GM19463 (cell line): ENCODE data around the gene RIBC2.
"Not testable (repeated sequence)": the region's sequence is repeated elsewhere in the genome, so short reads cannot be mapped to it uniquely, and the experiment has no call there.

Experiments used
- ATAC-seq: cut with Tn5 transposase; IDR thresholded peaks from one replicate; pipeline ENCODE4 v1.9.1; 2021; ENCODE audit warnings: mild to moderate bottlenecking, moderate library complexity; ENCODE audit not compliant: unreplicated experiment

RIBC2 gene

DNA sequence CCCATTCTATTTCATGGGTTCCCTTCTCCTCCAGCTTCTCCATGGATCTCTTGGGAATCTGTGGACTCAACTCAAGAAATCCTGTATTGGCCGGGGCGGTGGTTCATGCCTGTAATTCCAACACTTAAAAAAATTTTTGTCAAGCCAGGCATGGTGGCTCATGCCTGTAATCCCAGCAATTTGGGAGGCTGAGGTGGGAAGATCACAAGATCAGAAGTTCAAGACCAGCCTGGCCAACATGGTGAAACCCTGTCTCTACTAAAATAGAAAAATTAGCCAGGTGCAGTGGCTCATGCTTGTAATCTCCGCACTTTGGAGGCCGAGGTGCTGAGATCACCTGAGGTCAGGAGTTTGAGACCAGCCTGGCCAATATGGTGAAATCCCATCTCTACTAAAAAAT is 34.1 kb downstream of the RIBC2 start:
- not testable (repeated sequence) for ATAC-seq

DNA sequence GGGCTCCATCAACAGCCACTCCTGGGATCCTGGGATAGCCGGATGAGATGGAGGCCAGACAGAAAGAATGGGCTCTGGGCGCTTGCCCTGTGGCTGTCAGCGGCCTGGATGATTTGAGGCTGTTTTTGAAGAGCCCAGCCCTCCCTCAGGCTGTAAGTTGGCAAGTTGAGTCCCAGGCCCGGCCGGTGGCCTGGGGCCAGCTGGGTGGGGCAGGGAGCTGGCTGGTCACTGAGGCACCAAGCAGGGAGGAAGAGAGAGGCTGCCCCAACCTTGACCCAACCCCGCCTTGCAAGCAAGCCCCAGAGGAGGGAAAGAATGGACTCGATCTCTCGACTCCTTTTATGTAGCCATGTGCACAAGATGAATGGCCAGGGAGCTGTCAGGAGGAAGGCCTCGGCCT is 34.9 kb downstream of the RIBC2 start:
- no peak for ATAC-seq

DNA sequence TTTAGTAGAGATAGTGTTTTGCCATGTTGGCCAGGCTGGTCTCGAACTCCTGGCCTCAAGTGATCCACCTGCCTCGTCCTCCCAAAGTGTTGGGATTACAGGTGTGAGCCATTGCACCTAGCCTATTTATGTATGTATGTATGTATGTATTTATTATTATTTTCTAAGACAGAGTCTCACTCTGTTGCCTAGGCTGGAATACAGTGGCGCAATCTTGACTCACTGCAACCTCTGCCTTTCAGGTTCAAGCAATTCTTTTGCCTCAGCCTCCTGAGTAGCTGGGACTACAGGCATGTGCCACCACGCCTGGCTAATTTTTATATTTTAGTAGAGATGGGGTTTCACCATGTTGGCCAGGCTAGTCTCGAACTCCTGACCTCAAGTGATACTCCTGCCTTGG is 35.9 kb downstream of the RIBC2 start:
- ATAC-seq = not testable (repeated sequence)

DNA sequence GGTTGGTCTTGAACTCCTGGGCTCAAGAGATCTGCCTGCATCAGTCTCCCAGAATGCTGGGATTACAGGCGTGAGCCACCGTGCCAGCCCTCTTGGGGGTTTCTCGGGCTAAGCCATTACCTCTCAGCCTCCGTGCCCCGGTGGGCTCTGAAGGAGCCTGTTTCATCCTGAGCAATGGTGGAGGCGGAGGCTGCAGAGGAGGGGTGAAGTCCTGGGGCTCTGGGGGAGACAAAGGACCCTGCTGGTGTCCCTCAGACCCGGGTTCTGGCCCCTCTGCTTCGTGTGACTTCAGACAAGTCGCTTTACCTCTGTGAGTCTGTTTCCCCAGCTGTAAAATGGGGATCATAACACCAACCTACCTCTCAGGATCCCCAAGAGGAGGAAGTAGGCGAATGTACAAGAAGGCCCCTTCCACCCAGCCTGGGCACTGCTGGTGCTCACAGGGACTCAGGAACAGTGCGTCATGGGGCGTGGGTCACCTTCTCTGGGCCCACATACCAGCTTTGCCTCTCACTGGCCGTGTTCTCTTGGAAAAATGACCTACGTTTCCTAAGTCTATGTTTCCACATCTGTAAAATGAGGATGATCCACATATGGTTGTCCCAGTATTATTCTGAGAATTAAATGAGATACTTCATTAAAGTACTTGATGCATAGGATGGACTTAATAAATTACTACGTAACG is 36.8 kb downstream of the RIBC2 start:
- no peak for ATAC-seq

DNA sequence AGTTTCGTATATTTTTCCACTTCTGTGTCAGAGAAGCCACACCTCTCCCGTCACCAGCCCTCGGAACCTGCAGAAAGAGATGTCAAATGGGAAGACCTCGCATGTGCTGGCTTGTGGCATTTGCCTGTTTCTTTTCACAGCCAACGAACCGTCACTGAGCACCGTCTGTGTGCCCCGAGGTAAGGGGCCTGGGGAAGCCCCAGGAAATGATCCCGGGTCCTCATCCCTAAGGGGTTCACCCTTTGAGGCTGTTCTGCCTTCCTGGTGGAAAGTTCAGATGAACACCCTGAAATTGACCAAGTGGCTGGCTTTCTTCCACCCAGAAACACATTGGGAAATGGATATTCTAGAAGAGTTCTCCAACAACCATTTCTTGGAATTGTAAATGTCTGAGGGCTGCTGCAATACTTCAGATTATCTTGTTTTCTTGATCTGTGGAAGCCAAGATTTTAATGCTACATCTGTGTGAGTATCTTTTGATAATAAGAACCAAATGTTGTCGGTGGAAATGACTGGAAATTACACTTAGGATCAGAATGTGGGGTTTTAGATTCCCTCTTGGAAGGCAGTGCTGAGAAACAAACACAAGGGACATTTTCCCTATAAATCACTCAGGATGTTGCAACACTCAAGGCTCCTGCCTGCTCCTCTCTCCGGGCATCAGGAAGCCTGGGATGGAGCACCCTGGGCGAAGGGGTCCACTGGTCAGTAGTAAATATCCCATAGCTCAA is 37.6 kb downstream of the RIBC2 start:
- ATAC-seq = no peak

DNA sequence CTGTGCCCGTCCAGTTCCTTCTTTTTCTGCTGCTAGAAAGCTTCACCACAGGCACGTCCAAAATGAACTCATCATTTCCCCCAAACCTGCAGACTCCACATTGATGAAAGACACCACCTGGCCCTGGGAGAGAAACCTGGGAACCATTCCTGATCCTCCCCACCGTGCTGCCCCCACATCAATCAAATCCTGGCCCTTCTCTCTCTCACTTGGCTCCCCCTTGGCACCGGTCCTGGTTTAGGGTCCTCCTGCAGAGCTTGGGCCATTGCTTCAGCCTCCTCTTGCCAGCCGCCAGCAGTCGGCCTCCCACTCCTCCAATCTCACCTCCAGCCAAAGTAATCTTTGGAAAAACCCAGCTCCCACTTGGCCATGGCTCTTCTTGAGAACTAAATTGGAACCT is 38.5 kb downstream of the RIBC2 start:
- no peak for ATAC-seq

DNA sequence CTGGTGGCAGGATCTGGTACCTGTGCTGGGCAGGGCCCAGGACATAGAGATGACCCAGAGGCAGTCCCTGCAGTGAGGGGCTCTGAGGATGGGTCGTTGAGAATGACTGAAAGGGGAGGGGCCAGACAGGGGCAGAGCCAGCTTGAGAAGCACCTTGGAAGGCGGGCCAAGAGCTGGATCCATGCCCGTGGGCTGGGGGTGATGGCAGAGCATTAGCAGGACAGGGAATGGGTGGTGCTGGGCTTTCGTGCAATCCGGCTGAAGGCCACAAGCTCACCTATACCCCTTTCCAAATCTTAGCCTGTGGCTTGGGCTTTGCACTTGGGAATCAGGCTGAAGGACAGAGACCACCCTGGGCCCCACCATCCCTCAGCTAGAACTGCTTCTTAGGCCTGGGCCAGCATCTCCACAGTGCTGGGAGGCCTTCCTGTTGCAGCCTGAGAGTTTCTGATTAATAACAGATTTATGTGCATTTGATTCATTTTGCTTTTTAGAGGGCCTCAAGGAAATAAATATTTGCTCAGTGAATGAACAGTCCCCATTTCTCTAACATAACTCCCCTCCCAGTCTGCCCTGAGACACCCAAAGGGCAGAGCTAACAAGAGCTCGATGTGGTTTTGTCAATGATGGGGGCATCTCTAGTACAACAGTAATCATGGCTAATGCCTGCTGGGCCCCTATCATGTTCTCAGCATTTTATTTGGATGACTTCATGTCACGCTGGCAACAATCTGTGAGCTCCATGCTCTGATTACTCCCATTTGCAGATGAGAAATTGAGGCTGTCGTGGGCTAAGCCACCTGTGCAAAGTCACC is 39.3 kb downstream of the RIBC2 start:
- ATAC-seq = no peak

DNA sequence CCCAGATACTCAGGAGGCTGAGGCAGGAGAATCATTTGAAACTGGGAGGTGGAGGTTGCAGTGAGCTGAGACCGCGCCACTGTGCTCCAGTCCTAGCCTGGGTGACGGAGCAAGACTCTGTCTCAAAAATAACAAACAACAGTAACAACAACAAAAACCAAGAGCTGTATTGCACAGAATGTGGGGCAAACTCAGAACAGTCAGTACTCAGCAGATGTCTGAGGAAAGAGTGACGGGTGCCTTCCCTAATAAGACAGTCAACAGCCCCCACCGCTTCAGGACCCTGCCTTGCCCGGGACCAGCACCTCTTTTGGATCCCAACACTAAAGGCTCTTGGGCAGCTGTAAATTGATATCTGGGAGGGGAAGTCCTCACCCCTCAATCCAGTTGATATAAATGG is 40.3 kb downstream of the RIBC2 start:
- no peak for ATAC-seq

DNA sequence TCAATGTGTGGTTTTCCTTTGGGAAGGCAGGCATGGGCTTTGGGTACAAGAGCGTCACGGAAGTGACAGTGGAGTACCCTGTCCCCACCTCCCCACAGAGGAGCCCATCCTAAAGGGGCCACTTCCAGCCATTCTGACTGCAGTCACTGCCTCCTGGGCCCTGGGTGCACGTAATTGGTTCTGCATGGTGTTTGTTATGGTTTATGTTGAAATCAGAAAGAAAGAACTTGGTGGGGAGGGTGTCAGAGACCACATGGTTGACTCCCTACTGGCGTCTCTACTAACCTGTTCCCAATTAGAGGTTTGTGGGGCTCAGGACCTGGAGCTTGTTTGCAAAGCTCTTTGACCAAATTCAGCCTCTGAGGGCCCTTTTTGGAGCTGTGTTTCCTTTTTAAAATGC is 40.8 kb downstream of the RIBC2 start:
- no peak for ATAC-seq

DNA sequence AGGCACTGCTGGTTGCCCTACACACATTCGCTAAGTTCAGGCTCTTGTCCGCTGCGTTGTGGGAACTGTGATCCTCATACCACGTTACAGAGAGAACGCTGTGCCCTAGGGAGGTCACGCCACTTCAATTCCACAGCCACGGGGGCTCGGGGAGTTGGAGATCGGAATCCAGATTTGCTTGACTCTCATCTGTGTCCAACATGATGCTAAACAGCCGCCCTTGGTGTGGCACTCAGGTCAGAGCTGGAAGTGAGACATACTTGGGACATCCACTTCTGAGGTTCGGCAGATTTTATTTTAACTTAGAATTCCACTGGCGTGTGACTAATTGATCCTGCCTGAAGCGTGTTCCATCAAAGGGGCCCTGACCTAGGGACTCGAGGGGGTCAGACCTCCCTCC is 41.7 kb downstream of the RIBC2 start:
- ATAC-seq = no peak

DNA sequence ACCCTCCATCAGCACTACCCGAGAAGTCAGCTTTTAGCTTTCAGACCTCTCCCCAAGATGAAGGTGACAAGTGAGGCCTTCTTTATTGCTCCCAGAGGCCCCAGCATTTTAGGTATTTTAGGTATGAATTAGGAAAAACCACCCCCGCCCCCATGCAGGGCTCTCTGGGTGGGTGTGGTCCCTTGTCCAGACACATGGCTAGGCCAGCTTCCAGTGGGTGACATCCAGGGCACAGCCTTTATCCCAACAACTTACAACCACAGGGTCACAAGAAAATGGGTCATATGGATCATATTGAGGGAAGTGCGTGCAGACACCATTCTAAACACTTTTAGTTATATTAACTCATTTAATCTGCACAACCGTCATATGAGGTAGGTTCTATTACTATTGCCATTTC is 42.1 kb downstream of the RIBC2 start:
- no peak for ATAC-seq

DNA sequence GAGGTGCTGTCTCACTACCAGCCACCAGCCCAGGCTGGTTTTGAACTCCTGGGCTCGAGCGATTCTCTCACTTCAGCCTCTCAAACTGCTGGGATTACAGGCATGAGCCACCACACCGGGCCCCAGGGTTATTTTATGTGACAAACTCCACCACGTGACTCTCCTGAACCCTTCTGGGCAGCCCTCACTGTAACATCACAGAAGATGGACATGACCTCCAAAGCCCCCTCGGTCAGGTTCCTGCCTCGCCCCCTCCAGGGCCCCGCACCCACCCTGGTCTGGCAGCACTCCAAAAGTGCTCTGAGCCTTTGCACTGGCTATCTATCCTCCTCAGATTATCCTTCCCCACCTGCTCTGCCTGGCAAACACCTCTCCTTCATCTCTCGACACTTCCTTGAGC is 43.3 kb downstream of the RIBC2 start:
- ATAC-seq = no peak

DNA sequence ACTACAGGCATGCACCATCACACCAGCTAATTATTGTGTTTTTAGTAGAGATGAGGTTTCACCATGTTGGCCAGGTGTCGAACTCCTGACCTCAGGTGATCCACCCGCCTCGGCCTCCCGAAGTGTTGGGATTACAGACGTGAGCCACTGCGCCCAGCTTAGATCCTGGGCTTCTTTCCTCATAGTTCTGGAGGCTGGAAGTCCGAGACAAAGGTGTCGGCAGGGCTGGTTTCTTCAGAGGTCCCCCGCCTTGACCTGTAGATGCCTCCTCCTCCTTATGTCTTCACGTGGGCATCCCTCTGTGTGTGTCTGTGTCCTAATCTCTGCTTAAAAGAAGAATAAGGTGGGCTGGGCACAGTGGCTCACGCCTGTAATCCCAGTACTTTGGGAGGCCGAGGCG is 45.0 kb downstream of the RIBC2 start:
- ATAC-seq = no peak

DNA sequence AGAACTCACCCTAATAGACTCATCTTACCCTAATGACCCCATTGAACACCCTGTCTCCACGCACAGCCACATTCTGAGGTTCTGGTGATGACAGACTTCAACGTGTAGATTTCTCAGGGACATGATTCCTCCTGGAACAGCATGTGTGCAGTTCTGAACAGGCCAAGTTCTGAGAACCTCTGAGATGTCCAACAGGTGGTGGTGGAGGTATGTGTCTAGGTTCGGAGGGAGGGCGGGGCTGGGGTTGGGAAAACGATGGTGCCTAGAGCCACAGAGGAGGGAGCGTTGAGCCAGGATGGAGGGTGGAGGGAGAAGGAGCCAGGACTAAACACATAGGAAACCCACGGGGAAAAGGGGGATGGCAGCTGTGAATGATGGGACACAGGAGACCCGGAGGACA is 45.7 kb downstream of the RIBC2 start:
- ATAC-seq = no peak

DNA sequence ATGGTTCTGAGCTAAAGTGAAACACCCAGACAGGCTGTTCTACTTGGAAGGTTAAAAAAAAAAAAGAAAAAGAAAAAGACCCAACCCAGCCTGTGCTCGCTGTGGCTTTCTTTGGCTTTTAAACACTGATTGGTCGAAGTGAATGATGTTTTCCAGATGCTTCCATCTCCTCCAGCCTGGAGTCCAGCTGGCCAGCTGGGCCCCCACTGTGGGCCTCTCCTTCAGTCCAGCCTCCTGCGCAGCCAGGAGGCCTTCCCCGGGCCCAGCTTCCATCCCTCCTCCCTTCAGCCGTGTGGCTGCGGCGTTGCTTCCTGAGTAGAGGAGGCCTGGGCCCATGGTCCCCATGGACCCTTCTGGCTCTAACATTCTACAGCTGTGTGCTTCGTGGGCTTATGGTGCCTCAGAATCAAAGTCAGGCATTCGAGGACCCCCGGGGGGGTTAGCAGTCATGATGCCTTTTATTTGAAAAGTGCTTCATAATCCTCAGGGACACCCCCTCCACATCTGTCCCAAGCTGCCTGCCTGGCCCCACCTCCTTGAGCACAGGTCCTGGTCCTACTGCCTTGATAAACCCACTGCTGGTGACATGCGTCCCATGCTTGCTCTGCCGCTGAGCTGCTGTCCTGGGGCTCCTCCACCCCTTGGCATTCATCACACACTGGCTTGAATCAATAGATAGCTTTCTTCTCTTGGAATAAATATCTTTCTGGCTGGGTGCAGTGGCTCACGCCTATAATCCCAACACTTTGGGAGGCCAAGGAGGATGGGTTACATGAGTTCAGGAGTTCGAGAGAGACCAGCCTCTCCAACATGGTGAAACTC is 47.0 kb downstream of the RIBC2 start:
- ATAC-seq = no peak

DNA sequence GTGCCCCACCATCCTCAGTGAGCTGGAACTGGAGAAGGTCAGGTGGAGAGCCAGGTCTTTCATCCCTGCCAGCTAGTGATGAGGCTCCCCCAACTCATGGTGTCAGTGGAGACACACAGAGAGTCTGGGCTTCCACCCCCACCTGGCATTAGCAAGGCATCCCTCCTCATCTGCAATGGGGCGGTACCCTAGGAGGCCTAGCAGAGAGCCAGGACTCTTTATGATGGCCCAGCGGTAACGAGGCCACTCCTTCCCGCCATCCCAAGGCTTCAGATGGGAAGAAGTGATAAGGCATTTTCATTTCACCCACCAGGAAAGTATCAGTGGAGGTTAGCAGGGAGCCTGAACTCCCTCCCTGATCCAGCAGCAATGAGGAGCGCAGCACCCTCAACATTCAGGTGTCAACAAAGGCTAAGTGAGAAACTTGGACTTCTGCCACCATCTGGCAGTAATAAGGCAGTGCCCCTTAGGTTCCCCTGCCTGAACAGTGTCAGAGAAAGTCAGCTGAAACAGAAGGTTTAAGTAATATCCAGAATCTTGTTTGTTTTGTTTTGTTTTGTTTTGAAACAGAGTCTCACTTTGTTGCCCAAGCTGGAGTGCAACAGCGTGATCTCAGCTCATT is 48.7 kb downstream of the RIBC2 start:
- no peak for ATAC-seq

DNA sequence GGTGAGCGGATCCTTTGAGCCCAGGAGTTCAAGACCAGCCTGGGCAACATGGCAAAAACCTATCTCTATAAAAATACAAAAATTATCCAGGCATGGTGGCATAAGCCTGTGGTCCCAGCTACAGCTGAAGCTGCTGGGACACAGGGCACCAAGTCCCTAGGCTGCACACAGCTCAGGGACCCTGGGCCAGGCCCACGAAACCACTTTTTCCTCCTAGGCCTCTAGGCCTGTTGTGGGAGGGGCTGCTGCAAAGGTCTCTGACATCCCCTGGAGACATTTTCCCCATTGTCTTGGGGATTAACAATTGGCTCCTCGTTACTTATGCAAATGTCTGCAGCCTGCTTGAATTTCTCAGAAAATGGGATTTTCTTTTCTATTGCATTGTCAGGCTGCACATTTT is 50.2 kb downstream of the RIBC2 start:
- not testable (repeated sequence) for ATAC-seq

DNA sequence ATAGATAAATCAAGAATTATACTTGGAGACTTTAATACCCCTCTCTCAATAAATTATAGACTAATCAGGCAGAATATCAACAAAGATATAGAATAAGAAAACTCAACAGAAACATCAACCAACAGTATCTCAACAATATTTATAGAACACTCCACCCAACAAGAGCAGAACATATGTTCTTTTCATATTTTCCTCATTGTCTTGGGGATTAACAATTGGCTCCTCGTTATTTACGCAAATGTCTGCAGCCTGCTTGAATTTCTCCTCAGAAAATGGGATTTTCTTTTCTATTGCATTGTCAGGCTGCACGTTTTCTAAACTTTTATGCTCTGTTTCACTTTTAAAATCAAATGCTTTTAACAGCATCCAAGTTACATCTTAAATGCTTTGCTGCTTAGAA is 52.1 kb downstream of the RIBC2 start:
- ATAC-seq = no peak

DNA sequence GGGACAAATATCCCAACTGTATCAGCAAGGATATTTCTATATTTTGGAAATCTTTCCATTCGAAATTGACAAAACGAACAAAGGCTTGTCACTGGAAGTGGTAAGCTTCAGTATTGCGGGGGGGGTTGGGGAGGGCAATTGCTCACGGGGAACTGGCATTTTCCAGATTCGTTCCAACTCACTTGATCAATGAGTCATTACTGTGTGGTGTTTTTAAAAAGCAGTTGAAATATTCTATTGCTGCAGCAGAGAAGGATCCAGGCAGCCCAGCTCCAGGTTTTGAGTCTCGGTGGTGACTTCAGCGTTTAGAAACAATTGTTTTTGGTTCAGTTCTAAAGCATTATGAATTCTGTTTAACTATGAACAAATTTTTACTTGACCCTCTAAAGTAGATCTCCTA is 55.4 kb downstream of the RIBC2 start:
- ATAC-seq = no peak

DNA sequence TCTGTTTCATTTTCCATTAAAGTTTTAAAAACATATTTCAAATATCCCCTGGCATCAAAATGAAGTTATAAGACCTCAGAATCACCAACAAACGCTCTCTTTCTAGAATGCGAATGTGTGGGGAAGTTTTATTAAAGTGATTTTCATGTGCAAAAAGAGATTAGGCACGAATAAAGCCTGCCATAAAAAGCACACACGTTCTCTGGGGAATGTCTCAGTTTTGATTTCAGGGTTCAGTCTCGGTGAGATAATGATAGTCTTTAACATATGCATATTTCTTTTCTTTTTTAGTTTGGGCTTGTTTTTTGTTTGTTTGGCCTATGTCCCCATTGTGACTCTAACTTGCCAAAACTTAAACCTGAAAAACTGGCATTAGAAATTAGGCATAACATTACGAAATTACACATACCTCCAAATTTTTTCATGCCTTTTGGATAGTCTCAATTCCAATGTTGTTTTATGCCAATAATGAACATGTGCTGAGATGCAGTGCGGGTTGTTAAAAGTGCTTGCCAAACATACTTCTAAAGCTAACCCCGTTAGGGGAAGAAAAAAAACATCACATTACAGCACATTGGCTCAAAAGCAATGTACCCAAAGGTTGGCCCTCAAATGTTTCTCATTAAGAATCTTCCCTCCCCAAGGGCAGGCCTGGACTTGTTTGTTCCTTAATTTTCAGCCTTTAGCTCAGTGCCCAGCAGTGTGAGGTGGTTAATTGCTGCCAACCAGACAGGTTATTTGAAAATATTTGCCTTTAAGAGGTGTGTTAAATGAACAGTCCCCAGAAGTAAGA is 56.0 kb downstream of the RIBC2 start:
- no peak for ATAC-seq
